ENCODE measurements around the gene GMFB. TPM values are rescaled to one million over a fixed set of nuclear protein-coding genes. Genes with fewer than 3 reads are reported as not detected.

The GMFB gene
- total RNA-seq, 6 experiments from 2014 or later: 13.8 to 36.3 (median 22.5) TPM

DNA sequence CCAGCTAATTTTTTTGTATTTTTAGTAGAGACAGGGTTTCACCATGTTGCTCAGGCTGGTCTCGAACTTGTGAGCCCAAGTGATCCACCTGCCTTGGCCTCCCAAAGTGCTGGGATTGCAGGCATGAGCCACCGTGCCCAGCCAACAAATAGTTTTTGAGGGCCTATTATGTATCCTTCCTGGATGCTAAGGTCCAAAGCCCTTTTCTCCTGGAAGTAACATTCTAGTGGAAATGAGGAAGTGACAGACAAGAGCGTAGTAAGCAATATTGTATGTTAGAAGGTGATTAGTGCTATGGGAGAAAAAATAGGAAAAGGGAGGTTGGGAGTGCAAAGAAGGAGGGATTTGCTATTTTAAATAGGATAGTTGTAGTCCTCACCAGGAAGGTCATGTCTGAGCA lies 12.0 kb upstream of the GMFB start:
- no peak overlapping the region for H3K27ac ChIP-seq
- no peaks in the 10 kb centered on the region for H3K36me3 ChIP-seq
- no peaks in the 10 kb centered on the region for H3K27me3 ChIP-seq
- WGBS (ENCODE audit: insufficient coverage, low coverage, low lambda C conversion rate, missing lambda C conversion rate): 87% methylated on average over 3 of the region's 3 CpGs
- ATAC-seq (no peak), DNase-seq (no peak)
- no peak overlapping the region for H3K4me3 ChIP-seq
- no peak for TF ChIP-seq POLR2A (IDR thresholded peaks at IDR 0.05)
- TF ChIP-seq, protein P1, sequence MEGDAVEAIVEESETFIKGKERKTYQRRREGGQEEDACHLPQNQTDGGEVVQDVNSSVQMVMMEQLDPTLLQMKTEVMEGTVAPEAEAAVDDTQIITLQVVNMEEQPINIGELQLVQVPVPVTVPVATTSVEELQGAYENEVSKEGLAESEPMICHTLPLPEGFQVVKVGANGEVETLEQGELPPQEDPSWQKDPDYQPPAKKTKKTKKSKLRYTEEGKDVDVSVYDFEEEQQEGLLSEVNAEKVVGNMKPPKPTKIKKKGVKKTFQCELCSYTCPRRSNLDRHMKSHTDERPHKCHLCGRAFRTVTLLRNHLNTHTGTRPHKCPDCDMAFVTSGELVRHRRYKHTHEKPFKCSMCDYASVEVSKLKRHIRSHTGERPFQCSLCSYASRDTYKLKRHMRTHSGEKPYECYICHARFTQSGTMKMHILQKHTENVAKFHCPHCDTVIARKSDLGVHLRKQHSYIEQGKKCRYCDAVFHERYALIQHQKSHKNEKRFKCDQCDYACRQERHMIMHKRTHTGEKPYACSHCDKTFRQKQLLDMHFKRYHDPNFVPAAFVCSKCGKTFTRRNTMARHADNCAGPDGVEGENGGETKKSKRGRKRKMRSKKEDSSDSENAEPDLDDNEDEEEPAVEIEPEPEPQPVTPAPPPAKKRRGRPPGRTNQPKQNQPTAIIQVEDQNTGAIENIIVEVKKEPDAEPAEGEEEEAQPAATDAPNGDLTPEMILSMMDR (IDR thresholded peaks at IDR 0.05): no peak
- no peaks in the 10 kb centered on the region for H3K4me1 ChIP-seq
- intact Hi-C loops (cut with DNase I): no loop called here
- H3K9me3 ChIP-seq: no peaks in the 10 kb centered on the region

DNA sequence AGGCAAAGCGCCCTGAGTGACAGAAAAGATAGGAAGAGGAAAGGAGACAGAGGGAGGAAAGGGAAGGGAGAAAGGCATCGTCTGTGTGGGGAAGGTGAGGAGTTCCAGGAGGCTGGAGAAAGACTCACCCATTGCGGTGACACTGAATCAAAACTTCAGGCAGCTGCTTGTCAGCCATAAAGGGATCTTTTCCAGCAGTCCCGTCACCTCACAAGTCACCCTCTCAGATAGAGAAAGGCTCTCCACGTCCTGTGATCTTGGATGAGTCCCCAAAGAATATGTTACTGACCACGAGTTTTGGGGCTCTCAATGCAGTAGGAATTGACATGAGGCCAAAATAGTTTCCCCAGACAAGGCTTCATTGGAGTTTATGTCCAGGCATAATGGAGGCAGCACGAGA lies 9.8 kb upstream of the GMFB start:
- no peak for DNase-seq
- H3K36me3 ChIP-seq: no peaks in the 10 kb centered on the region
- WGBS (ENCODE audit: insufficient coverage, low coverage, low lambda C conversion rate, missing lambda C conversion rate): 72% methylated on average over 5 of the region's 7 CpGs
- H3K9me3 ChIP-seq: no peaks in the 10 kb centered on the region
- no peak overlapping the region for H3K4me3 ChIP-seq
- H3K27ac ChIP-seq: no peak overlapping the region
- no peaks in the 10 kb centered on the region for H3K4me1 ChIP-seq
- TF ChIP-seq, protein P1 (IDR thresholded peaks at IDR 0.05): no peak
- intact Hi-C loops (cut with DNase I): no loop called here
- no peaks in the 10 kb centered on the region for H3K27me3 ChIP-seq
- ATAC-seq: no peak

DNA sequence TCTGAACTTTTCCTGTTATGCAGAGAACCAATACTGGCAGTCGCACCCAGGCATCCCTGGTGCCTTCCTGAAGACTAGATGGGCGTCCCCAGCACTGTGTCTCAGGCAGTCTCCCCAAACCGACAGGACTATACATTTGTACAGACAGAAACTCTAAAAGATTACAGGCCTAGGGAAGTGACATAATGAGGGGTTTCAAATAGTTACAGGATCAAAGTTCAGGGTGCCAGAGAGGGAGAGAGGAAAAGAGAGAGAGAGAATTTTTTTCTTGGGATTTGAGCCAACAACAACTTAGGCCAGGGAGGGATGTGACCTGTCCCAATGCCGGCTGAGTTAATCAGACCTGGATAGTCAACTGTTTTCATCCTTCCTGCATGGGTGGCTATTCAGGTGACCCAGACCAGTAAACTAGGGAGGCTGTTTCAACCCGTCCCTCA lies 9.3 kb upstream of the GMFB start:
- TF ChIP-seq, protein P1 (IDR thresholded peaks at IDR 0.05): no peak
- TF ChIP-seq POLR2A (IDR thresholded peaks at IDR 0.05): no peak
- no peak for DNase-seq
- H3K27ac ChIP-seq: no peak overlapping the region
- H3K27me3 ChIP-seq: no peaks in the 10 kb centered on the region
- H3K36me3 ChIP-seq: no peaks in the 10 kb centered on the region
- H3K9me3 ChIP-seq: no peaks in the 10 kb centered on the region
- intact Hi-C loops (cut with DNase I): no loop called here
- no peak overlapping the region for H3K4me3 ChIP-seq
- no peaks in the 10 kb centered on the region for H3K4me1 ChIP-seq
- 48% methylated on average over 5 of the region's 5 CpGs for WGBS (ENCODE audit: insufficient coverage, low coverage, low lambda C conversion rate, missing lambda C conversion rate)
- ATAC-seq: no peak

DNA sequence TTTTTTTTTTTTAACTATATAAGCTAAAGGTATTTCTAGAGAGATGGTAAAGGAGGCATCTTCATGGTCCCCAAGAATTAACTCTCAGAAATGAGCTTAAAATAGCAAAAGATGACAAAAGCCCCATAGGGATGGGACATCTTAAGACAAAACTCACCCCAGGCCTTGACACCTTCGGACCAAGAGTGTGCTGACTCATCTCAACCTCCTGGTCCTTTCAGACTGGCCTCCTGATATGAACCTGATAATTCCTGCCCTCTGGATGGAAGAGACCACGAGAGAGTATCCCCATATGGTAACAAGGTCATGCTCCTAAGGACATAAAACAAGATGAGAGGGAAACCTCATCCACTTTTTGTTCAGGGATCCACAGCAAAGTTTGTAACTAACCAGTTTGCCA lies 8.4 kb upstream of the GMFB start:
- H3K9me3 ChIP-seq: no peaks in the 10 kb centered on the region
- H3K27me3 ChIP-seq: no peaks in the 10 kb centered on the region
- no peak for ATAC-seq
- intact Hi-C loops (cut with DNase I): no loop called here
- DNase-seq: no peak
- H3K36me3 ChIP-seq: no peaks in the 10 kb centered on the region
- no peak overlapping the region for H3K4me3 ChIP-seq
- no peak for TF ChIP-seq POLR2A (IDR thresholded peaks at IDR 0.05)
- TF ChIP-seq, protein P1 (IDR thresholded peaks at IDR 0.05): no peak
- H3K4me1 ChIP-seq: no peaks in the 10 kb centered on the region
- H3K27ac ChIP-seq: no peak overlapping the region
- WGBS (ENCODE audit: insufficient coverage, low coverage, low lambda C conversion rate, missing lambda C conversion rate): 75% methylated on average over 2 of the region's 2 CpGs

DNA sequence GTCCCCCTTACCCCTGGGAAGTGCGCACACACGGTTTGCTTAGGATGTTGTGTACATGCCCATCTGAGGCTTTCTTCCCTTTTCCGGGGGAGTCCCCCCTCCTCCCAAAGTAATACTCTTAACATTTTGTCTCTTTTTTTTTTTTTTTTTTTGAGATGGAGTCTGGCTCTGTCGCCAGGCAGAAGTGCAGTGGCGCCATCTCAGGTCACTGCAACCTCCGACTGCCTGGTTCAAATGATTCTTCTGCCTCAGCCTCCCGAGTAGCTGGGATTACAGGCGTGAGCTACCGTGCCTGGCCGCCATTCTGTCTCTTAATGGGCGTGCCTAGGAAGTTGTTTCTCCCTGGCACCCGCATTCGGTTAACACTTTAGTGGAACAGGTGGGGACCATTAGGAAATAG lies 4.5 kb upstream of the GMFB start:
- WGBS (ENCODE audit: insufficient coverage, low coverage, low lambda C conversion rate, missing lambda C conversion rate): 49% methylated on average over 6 of the region's 13 CpGs
- Histone ChIP-seq H3K4me1 (peaks cover 0 to 4% (median 2%) of the 10 kb centered on the region in 4 donors), H3K27me3 (no peaks in the 10 kb centered on the region), H3K36me3 (no peaks in the 10 kb centered on the region), H3K27ac (no peak overlapping the region), H3K4me3 (no peak overlapping the region), H3K9me3 (no peaks in the 10 kb centered on the region)
- no peak for TF ChIP-seq POLR2A (IDR thresholded peaks at IDR 0.05)
- TF ChIP-seq, protein P1 (IDR thresholded peaks at IDR 0.05): no peak
- ATAC-seq: no peak
- intact Hi-C loops (cut with DNase I): no loop called here
- no peak for DNase-seq

Measured in right lobe of liver (tissue), 6 donors.